ENCODE data around the gene CCDC71. TPM values are rescaled to one million over a fixed set of nuclear protein-coding genes. Genes with fewer than 3 reads are reported as not detected.
A peak's percentile ranks its signal among the peaks of the same experiment; 100 is the strongest.

Gene CCDC71
- total and polyA plus RNA-seq, 2 donors (not counting 3 experiments of a cell fraction or from before 2014, with no cell fraction given), result 23.5 to 41.6 TPM

DNA sequence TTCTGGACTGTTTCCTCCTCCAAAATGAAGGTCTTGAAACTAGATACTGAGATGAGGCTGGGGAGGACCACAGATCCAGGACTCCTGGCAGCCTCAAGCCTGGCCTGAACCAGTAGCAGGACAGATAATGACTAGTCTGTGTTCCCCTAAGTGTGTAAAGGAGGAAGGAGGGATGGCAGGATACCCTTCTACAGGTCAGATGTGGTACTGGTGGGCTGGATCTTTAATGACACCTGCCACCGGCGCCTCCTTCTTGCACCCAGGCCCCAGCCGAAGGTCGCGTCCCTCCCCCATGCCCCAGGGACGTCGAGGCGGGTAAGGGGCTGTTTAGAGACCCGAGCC, 46.1 kb downstream of the CCDC71 start:
- no peaks in the 10 kb centered on the region for H4K20me1 ChIP-seq (replicated peaks; ENCODE audit: control insufficient read depth, extremely low read depth, insufficient read depth, low read length)
- H3K4me1 ChIP-seq (ENCODE audit: control insufficient read depth, extremely low read depth, insufficient read depth, low read length), result peaks cover 12% of the 10 kb centered on the region
- no peak overlapping the region for H2AFZ ChIP-seq (ENCODE audit: low read depth, low read length)
- TF ChIP-seq FOS (IDR thresholded peaks at IDR 0.05; ENCODE audit: borderline replicate concordance, insufficient read depth, low read length) (no peak), MAX (IDR thresholded peaks at IDR 0.05; ENCODE audit: insufficient read depth, insufficient read length) (no peak), POLR2A (IDR thresholded peaks at IDR 0.05; ENCODE audit: low read depth, low read length) (no peak), POLR2AphosphoS5 (IDR thresholded peaks at IDR 0.05; ENCODE audit: insufficient read depth, low read depth, low read length) (no peak), EZH2 (IDR thresholded peaks at IDR 0.05; ENCODE audit: borderline replicate concordance, low read depth, low read length, severe bottlenecking) (no peak), JUN (IDR thresholded peaks at IDR 0.05; ENCODE audit: borderline replicate concordance, insufficient read depth, insufficient read length, low read depth) (no peak), MYC (IDR thresholded peaks at IDR 0.05; ENCODE audit: low read depth, low read length) (no peak), GATA2 (IDR thresholded peaks at IDR 0.05; ENCODE audit: insufficient read depth, insufficient read length, low read depth, low read length) (no peak)
- TF ChIP-seq, protein P1, sequence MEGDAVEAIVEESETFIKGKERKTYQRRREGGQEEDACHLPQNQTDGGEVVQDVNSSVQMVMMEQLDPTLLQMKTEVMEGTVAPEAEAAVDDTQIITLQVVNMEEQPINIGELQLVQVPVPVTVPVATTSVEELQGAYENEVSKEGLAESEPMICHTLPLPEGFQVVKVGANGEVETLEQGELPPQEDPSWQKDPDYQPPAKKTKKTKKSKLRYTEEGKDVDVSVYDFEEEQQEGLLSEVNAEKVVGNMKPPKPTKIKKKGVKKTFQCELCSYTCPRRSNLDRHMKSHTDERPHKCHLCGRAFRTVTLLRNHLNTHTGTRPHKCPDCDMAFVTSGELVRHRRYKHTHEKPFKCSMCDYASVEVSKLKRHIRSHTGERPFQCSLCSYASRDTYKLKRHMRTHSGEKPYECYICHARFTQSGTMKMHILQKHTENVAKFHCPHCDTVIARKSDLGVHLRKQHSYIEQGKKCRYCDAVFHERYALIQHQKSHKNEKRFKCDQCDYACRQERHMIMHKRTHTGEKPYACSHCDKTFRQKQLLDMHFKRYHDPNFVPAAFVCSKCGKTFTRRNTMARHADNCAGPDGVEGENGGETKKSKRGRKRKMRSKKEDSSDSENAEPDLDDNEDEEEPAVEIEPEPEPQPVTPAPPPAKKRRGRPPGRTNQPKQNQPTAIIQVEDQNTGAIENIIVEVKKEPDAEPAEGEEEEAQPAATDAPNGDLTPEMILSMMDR (IDR thresholded peaks at IDR 0.05; ENCODE audit: extremely low read depth in 1 of 2, insufficient read depth in 1 of 2, low read depth in 1 of 2, low read length in 2 of 2), result no peak
- no peaks in the 10 kb centered on the region for H3K9me1 ChIP-seq (replicated peaks; ENCODE audit: control insufficient read depth, extremely low read depth, insufficient read depth, low read length)
- FAIRE-seq (no peak), DNase-seq (ENCODE audit: low read depth, low spot score) (peak; percentile 14)
- dilution Hi-C loops (cut with MboI; ENCODE audit: extremely low pct_ligation_motif_present, low sequenced_read_pairs) (no loop called here), intact Hi-C loops (cut with micrococcal nuclease) (loop anchor here (1.0 to 2.0 kb wide), 3 partner anchors 13 to 25 kb away; partner anchors contain the start of genes LAMB2, QARS1 and QRICH1)
- BruUV-seq (replicated peaks), result TSS peak; percentile 0
- H3K4me2 ChIP-seq (ENCODE audit: insufficient read depth, low read length), result peak overlapping the region; percentile 72
- H3K36me3 ChIP-seq (ENCODE audit: control insufficient read depth in 2 of 2, extremely low read depth in 1 of 2, insufficient read depth in 2 of 2, low read length in 2 of 2), result peaks cover 7 to 68% of the 10 kb centered on the region in 2 experiments
- peak overlapping the region; percentile 58 for H3K27ac ChIP-seq (ENCODE audit: insufficient read depth, low read depth, low read length)
- no peaks in the 10 kb centered on the region for H3K27me3 ChIP-seq (ENCODE audit: control insufficient read depth in 2 of 2, insufficient read depth in 2 of 2, low read length in 2 of 2)
- H3K9ac ChIP-seq (replicated peaks; ENCODE audit: extremely low read depth, insufficient read depth, low read length), result peak overlapping the region; percentile 65
- H3K9me3 ChIP-seq (replicated peaks; ENCODE audit: control insufficient read depth, insufficient read depth, low read length), result no peaks in the 10 kb centered on the region
- CTCF ChIA-PET, result interaction anchor here (0.7 to 2.5 kb wide), 6 partner anchors 13 to 329 kb away, joined by 3 to 19 read pairs (median 8); partner anchors contain the start of genes KLHDC8B, LAMB2, NDUFAF3 and QRICH1
- H3K4me3 ChIP-seq (replicated peaks in 1 of 3; ENCODE audit: insufficient read depth in 1 of 3, low read depth in 1 of 3, low read length in 3 of 3), result peak overlapping the region; percentile 44 to 71 (median 65)
- H3K79me2 ChIP-seq (ENCODE audit: control insufficient read depth, insufficient read depth, low read length), result peaks cover 14% of the 10 kb centered on the region
- POLR2A ChIA-PET, result no interaction called here
